Stimulated activated CD4-positive, alpha-beta T cell treated with anti-CD3 and anti-CD28 coated beads, Interleukin-2, amount 100 ng/mL, for 4 hours (primary cell): ENCODE measurements around the gene RPL41.

Experiments used
- DNase-seq: peaks from one replicate; pipeline ENCODE4 v3.0.0-alpha.2; 2020; ENCODE audit warnings: low read depth

The RPL41 gene

DNA sequence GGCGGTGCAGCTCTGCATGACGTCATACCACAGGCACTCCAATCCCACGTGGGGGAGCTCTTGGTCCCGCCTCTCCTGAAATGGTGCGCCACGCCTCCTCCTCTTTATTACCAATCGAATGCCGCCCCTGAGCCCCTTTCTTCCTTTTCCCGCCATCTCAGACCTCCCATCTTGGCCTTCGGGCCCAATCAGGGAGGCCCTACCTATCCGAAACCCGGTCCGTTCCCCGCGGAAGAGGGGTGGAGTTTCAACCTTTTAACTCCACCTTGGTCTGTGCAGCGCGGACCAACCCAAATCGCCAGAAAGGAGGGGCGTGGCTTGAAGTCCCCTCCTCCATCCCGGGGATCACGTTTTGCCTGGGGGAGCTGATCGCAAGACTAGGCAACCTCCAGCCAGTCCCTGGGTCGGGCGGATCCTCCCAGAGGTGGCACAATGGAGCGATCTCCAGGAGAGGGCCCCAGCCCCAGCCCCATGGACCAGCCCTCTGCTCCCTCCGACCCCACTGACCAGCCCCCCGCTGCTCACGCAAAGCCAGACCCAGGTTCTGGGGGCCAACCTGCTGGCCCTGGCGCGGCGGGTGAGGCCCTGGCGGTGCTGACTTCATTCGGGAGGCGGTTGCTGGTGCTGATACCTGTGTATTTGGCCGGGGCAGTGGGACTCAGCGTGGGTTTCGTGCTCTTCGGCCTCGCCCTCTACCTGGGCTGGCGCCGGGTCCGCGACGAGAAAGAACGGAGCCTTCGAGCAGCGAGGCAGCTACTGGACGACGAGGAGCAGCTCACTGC, 11.6 kb downstream of the RPL41 start, which contains the start of gene ESYT1:
ESYT1 (plus strand) TSS at position 380 of the 782 bp plus-strand sequence; CDS start at position 433, 53 bp downstream.
- DNase-seq = peak; percentile 97

DNA sequence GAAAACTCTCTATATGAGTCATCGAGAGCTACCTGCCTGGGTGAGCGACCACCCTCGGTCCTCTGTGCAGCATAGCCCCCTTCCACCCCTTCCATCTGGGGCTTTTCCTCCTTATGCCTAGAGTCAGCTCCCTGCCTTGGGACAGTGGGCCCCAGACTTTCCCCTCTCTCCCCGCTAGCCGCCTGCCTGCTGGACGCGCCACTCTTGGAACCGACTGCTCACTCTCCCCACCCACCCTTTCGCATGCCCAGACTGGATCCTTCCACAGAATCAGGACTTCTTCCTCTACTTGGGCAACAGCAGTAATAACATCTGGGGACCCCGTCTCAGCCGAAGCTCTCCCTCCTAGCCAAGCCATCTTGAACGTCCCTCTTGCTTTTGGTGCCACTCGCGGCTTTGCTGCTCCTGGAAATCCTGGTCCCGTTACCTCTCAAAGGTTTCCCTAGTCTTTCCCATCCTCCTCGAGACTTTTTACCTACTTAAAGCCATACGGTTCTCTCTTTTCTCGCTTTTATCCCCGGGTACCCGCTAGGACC, 12.3 kb downstream of the RPL41 start:
- DNase-seq = no peak

DNA sequence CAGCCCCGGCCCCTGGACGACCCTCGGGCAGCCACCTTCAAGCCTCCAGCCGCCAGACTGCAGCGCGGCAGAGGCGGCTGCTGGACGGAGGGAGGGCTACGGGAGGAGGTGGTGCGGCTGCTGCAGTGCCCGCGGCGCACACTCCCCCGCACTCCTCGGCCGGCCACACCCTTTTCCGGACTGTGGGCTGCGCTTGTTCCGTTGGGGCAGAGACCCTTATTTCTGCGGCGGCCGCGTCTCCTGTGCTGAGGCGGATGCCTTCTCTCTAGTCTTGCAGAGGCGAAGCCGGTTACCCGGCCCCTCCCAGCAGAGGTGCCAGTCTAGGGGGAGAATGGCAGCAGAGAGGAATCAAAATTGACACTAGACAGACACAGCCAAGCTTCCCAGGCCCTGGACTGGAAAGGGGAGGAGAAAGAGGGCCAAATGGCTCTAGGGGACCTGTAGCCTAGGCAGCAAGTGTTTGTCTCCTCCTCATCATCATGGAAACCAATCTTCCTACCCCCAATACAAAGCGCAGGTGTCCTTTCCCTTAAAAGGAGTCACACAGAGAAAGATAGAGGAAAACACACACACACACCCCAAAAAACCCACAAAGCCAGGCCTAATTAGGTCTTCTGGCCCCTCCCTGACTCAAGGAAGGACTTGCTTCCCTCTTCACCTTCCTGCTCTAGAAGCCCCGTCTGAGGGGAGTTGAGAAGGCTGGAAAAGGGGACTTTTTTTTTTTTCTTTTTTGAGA, 12.9 kb downstream of the RPL41 start:
- DNase-seq = peak; percentile 50

DNA sequence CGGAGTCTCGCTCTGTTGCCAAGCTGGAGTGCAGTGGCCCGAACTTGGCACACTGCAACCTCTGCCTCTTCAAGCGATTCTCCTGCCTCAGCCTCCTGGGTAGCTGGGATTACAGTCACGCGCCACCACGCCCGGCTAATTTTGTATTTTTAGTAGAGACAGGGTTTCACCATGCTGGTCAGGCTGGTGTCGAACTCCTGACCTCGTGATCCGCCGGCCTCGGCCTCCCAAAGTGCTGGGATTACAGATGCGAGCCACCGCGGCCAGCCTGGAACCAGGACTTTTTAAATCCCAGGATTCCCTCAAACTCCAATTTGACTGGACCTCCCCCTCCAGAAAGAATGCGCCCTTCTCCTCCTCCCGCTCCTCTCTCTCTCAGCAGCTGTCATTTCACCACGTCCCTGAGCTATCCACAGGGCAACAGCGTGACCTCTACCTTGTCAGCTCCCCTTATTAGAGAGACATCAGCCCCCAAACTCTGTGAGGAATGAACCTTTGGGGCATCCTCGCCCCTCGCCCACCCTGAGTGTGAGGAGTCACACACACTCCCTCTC, 13.6 kb downstream of the RPL41 start:
- DNase-seq = no peak

DNA sequence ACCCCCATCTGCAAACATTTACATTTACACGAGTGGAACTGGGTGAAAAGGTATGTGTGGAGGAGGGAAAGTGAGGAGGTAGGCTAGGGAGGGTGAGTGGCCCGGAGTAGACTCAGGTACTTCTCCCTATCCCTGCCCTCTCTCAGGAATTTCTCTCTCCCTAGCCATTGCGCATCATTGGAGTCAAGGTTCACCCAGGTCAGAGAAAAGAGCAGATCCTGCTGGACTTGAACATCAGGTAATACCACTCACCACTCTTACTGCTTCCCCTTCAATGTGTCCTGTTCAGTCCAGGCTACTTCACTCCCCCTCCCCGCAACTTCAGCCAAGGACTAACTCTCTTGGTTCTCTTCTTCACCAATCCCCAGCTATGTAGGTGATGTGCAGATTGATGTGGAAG, 14.4 kb downstream of the RPL41 start:
- DNase-seq = no peak

DNA sequence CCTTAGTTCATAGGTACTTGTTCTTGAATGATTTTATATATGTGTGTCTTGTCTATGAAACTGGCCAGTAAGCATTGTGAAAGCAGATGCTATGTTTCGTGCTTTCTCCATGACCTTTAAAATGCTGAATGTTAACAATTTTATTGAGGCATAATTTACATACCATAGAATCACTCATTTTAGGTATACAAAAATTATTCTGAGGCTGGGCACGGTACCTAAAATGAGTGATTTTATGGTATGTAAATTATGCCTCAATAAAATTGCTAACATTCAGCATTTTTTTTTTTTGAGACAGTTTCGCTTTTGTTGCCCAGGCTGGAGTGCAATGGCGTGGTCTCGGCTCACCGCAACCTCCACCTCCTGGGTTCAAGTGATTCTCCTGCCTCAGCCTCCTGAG, 18.5 kb downstream of the RPL41 start:
- DNase-seq = no peak

DNA sequence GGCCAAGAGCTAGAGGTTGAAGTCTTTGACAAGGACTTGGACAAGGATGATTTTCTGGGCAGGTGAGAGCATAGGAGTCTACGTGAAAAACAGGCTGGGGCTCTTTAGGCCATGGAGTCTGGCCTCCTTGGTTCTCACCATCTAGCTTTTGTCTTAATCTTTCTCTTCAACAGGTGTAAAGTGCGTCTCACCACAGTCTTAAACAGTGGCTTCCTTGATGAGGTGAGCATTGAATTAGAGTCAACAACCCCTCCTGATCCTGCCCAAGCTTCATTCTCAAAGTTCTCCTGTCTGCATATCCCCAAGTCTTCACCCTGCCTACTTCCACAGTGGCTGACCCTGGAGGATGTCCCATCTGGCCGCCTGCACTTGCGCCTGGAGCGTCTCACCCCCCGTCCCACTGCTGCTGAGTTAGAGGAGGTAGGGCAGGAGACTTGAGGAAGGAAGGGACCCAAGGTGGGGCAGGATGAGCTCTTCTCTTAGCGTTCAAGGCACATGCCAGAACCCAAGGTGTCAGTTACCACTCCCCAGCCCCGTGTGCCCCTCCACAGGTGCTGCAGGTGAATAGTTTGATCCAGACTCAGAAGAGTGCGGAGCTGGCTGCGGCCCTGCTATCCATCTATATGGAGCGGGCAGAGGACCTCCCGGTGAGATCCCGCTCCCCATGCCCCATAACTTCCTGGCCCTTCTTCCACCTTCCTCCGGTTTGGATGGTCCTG, 21.6 kb downstream of the RPL41 start:
- no peak for DNase-seq

DNA sequence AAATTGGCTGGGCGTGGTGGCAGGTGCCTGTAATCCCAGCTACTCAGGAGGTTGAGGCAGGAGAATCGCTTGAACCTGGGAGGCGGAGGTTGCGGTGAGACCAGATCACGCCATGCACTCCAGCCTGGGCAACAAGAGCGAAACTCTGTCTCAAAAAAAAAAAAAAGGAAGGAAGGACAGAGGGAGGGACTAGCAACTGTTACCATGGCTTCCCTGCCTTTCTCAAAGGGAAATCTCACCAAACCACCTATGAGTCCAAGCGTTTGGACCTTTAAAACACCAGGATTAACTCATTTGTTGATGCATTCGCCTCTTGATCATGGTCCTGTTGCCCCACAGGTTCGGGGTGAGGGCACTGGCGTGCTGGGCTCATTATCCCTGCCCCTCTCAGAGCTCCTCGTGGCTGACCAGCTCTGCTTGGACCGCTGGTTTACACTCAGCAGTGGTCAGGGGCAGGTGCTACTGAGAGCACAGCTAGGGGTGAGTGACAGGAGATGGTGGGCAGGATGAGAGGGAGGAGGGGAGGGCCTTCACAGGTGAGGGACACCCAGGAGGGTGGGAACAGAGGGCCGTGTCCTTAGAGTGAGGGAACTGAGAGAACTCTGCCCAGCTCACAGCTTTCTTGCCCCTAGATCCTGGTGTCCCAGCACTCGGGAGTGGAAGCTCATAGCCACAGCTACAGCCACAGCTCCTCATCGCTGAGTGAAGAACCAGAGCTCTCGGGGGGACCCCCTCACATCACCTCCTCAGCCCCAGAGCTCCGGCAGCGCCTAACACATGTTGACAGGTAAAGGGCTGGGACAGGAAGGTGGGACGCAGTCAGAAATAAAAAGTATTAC, 25.7 kb downstream of the RPL41 start:
- DNase-seq = no peak

DNA sequence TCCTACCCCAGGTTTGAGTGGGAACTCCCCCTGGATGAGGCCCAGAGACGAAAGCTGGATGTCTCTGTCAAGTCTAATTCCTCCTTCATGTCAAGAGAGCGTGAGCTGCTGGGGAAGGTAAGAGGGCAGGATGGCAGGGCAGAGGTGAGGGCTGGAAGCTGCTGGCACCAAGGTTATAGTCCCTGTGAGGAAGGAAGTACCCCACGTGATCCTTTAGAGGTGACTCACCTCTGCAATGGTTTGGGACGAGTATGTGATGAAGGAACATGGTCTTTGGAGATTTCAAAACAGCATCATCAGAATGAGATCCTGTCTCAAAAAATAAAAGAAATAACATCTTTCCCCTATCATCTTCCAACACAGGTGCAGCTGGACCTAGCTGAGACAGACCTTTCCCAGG, 26.8 kb downstream of the RPL41 start:
- DNase-seq = no peak

DNA sequence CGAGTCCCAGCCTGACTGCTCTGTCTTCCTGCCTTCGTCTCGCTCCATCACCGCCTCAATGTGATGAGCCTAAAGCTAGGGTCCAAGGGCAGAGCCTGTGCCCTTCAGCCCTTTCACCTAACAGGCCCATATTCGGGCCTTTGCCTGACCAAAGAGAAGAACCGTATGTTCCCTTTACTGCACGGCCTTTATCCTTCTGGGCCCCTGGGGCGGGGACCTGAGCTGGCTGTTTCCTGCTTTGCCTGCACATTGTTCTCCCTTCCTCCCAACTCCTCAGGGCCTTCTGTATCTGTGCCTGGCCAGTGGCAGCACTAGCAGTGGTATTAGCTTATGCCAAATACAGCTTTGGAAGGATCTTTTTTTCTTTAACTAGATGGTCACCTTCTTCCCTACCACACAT, 27.4 kb downstream of the RPL41 start:
- no peak for DNase-seq

DNA sequence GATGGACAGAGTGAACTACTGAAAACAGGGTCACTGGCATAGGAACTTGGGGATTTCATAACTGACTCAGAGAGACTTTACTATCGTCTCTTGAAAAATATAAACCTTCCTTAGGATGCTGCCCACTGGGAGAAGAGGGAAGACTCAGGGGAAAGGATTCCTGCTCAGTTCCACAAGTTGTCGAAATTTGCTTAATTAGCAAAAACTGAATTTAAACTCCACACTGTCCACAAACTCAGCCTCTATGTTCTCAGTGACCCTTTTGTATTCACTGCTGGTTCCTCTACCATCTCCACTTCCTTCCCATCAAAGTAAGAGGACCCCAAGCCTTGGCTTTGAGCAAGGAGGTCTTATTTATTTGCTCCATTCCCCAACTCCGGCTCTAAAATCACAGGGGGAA, 28.8 kb downstream of the RPL41 start:
- DNase-seq = no peak

DNA sequence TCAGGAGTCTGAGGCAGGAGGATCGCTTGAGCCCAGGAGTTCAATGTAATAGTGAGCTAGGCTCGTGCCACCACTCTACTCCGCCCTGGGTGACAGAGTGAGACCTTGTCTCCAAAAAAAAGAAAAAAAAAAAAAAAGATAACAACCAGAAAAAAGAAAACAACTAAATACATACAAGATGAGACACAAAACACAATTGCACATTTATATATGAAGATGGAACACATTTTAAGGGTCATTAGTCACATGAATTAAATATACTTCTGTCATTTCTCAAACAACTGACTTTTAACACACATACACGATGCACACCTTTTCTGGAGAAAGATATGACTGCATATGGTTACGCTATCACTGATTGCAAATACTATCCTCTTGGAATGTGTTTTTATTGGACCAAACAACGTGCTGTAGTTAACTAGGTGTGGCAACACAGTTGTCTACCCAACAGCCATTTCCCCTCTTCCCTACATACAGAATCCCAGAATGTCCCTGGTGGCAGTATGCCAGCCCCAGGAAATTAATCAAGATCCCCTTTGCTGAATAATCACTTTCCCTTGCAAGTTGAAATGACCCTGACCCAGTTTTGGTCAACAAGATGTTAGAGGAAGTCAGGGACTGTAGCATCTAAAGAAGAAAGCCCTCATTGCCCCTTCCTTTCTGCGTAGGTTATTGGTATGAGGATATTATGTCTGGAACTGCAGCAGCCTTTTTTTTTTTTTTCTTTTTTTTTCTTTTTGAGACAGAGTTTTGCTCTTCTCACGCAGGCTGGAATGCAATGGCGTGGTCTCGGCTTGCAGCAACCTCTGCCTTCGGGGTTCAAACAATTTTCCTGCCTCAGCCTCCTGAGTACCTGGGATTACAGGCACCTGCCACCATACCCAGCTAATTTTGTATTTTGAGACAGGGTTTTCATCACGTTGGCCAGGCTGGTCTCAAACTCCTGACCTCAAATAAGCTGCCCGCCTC, 30.3 kb downstream of the RPL41 start:
- DNase-seq = no peak

DNA sequence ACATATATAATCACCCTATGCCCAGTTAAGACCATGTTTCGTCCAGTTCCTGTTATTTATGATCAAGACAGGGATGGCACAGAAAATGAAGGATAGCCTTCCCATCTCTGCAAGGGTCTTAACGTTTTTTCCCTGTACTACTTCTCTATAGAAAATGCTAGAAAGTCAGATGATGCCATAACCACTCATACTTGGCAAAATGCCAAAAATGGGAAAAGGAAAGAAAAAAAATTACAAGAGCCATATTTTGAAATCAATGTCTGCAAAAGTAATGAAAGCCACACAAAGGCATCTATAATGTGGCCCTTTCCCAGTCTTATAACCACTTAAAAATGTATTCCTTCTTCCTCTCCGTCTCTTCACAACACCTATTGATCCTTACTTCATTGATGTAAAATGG, 34.1 kb downstream of the RPL41 start:
- no peak for DNase-seq

DNA sequence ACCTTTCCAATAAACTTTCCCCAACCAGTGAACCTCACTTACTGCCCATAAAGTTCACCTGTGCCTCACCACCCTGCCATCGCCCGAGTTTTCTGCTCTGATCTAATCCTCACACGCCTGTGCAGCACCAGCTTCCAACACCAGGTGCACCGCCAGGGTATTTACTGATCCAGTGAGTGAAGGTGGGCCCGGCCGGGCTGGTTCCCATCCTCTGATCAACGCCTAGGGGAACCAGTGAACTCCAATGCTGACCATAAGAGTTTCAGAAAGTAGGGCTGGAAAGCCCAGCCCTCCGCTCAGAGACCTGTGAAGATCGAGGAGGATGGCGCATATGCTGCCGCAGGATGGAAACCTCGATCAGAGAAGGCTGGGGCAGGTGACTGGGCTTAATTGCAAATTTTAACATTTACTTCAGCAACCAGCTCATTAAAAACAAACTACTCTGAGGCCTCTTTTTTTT, 35.3 kb downstream of the RPL41 start:
- peak; percentile 54 for DNase-seq

DNA sequence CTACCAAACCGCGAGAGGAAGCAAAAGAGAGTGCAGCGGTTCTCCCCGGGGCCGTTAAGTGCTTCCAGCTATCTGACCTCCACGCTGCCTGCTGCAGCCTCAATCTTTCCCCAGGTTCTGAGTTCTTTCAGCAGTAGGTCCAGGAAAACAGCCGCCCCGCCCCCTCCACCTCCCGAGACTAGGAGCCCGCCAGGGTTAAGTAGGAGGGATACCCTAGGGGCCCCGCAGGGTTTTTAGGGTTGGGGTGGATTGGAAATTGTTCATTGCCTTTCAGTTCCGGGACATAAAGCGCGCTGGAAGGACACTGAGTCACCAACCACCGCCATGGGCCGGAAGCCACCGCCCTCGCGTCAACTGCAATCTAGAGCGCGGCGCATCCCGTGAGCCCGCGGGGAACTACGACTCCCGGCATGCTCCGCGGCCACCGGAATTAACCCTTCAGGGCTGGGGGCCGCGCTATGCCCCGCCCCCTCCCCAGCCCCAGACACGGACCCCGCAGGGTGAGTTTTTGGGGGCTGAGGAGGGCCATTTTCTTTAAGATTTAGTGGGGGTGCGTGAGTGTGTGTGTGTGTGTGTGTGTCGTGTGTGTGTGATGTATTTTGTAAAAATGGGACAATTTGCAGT, 35.8 kb downstream of the RPL41 start, which contains the start of gene MYL6B:
MYL6B (plus strand) TSS at position 456 of the 624 bp plus-strand sequence. CDS start 1,332 bp downstream, outside the sequence.
- peak; percentile 92 for DNase-seq

DNA sequence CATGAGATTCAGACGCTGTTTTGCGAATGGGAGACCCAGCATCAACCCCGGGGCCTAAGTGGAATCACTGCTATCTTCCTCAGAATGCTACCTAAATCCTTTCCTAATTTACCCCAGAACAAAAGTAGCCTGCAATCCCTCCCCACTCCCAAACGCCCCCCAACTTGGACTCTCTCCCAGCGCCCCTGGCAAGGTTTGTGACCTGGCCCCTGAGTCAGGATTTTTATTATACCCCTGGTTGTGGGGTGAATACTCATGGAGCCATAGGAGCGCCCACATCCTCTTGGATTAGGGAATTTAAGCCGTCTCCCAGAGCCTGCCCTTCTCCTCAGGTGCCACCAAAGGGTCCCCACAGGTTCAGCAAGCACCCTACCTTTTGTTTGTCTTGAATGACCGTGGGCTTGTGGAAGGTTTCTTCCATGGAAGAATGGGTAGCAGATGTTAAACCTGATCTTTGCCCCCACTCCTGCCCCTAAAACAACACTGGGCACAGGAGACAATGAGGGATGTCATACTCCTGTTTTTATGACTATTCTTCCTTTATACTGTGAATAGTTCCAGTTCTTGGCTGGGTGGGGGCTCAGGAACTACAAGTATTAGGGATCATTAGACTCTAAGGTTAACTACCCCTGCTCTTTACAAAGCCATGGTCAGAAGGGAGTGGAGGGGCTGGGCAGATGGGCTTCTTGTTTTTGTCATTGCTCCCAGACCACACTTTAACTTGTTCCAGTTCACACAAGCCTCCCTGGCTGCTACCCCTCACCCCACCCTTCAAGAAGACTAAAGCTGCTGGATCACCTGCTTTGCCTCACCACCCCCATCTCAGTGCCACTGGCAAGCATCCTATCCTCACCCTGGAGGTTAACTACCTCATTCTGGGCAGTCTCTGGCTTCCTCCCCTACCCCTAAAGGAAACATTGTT, 36.6 kb downstream of the RPL41 start:
- no peak for DNase-seq

DNA sequence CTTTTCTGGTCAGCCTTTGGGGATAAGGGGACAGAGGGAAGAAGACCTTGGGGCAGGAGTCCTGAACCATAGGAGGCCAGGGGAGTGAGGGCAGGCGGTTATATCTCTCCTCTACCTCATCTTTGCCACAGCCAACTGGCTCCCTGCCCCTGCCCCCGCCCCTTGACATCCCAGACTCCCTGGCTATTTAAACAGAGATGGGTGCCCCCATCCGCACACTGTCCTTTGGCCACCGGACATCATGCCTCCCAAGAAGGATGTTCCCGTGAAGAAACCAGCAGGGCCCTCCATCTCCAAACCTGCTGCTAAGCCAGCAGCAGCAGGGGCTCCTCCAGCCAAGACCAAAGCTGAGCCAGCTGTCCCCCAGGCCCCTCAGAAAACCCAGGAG, 37.2 kb downstream of the RPL41 start:
- DNase-seq = no peak

DNA sequence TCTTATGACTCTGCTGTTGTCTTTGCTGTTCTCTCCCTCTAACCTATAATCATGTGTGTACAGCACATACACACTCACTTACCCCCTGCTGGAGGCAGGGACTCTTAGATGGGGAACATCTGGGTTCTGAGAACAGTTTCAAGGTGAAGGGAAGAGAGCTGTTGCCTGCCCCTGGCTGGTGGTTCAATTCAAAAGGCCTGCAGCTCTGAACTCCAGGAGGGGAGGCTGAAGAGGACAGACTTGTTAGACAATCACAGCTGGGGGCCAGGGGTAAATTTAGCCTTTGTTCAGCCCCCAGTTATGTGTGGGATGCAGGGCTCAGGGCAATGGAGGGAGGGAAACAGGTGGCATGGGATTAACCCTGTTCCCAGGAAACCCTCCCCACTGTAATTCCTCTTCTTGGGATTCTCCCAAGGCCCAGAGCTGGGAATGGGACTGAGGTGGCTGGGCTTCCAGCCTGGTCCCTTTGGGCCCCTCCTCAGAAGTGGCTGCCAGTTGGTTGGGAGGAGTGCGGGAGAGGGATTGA, 37.9 kb downstream of the RPL41 start:
- no peak for DNase-seq
